PC-9 (cell line): Measurements from ENCODE around the gene MBNL1. TPM values are rescaled to one million over a fixed set of nuclear protein-coding genes. Genes with fewer than 3 reads are reported as not detected.

Source experiments
- BruUV-seq: library from RNA; stranded (reverse); fragments of 400-500 nt; replicated peaks from 2 replicates; lab custom pipeline; 2021; lab: Mats Ljungman, UMichigan
- CTCF ChIA-PET: fragments of 300-600 bp; sonication (Branson Sonifier 250); formaldehyde crosslinking; loops from one replicate; lab custom pipeline; 2022; ENCODE audit warnings: antibody characterized with exemption; lab: Charles Lee
- POLR2A ChIA-PET: fragments of 300-600 bp; sonication (Branson Sonifier 250); formaldehyde crosslinking; loops from one replicate; lab custom pipeline; 2022; ENCODE audit warnings: antibody characterized with exemption; ENCODE audit not compliant: unreplicated experiment; lab: Charles Lee
- DNase-seq, 2 experiments: peaks; one replicate each; pipeline versions ENCODE4 v3.0.0 to v3.0.0-alpha.2; 2015 to 2022; ENCODE audit warnings: mixed read lengths in 1 of 2
- H2AFZ ChIP-seq: fragments of 200-600 bp; sonication (generic); 2 replicates; pipeline ENCODE4 v1.8.1; 2017; ENCODE audit warnings: antibody characterized with exemption
- H3F3A ChIP-seq: fragments of 200-600 bp; sonication (generic); 2 replicates; pipeline ENCODE4 v1.8.1; 2017; ENCODE audit warnings: antibody characterized with exemption, mild to moderate bottlenecking, low read depth; ENCODE audit not compliant: insufficient read depth
- H3K27ac ChIP-seq: fragments of 200-600 bp; sonication (generic); 2 replicates; pipeline ENCODE4 v1.6.1; 2016; ENCODE audit warnings: mixed run types
- H3K27me3 ChIP-seq: fragments of 200-600 bp; sonication (generic); 2 replicates; pipeline ENCODE4 v1.6.1; 2016; ENCODE audit warnings: low read depth, mixed run types; ENCODE audit not compliant: insufficient read depth
- H3K36me3 ChIP-seq: fragments of 200-600 bp; sonication (generic); 2 replicates; pipeline ENCODE4 v1.6.1; 2016; ENCODE audit warnings: low read depth, mixed run types
- H3K4me1 ChIP-seq: fragments of 200-600 bp; sonication (generic); replicated peaks from 2 replicates; pipeline ENCODE4 v1.6.1; 2016; ENCODE audit warnings: mixed run types; ENCODE audit not compliant: insufficient read depth
- H3K4me2 ChIP-seq: fragments of 200-600 bp; sonication (generic); 2 replicates; pipeline ENCODE4 v1.6.1; 2017; ENCODE audit warnings: mixed run types
- H3K4me3 ChIP-seq: fragments of 200-600 bp; sonication (generic); 2 replicates; pipeline ENCODE4 v1.6.1; 2016; ENCODE audit warnings: mixed run types
- H3K79me2 ChIP-seq: fragments of 200-600 bp; sonication (generic); 2 replicates; pipeline ENCODE4 v1.6.1; 2017; ENCODE audit warnings: low read depth, mixed run types
- H3K9me2 ChIP-seq: fragments of 200-600 bp; sonication (generic); 2 replicates; pipeline ENCODE4 v1.8.1; 2017; ENCODE audit warnings: mild to moderate bottlenecking; ENCODE audit not compliant: insufficient read depth
- H3K9me3 ChIP-seq: fragments of 200-600 bp; sonication (generic); 2 replicates; pipeline ENCODE4 v1.8.1; 2016; ENCODE audit warnings: low read depth; ENCODE audit not compliant: insufficient read depth
- H4K20me1 ChIP-seq: fragments of 200-600 bp; sonication (generic); 2 replicates; pipeline ENCODE4 v1.8.1; 2017; ENCODE audit not compliant: insufficient read depth
- EZH2 ChIP-seq: fragments of 200-600 bp; sonication (generic); IDR thresholded peaks from 2 replicates; pipeline ENCODE4 v1.8.0; 2017; ENCODE audit warnings: antibody characterized with exemption, low read depth
- intact Hi-C: fragments of 100-400 bp; cut with micrococcal nuclease; formaldehyde crosslinking; loops from one replicate; pipeline ENCODE4 v1.10.0; 2022; ENCODE audit not compliant: unreplicated experiment
- total RNA-seq: library from RNA; stranded (reverse); gene quantifications from 2 replicates; pipeline ENCODE4 v1.2.3, GENCODE V29; 2021
- TF ChIP-seq, protein P1 (sequence below): fragments of 200-600 bp; sonication (generic); conservative IDR thresholded peaks from 2 replicates; pipeline ENCODE4 v1.6.1; 2017; ENCODE audit warnings: mixed run types, antibody characterized with exemption, mild to moderate bottlenecking, moderate library complexity

The MBNL1 gene
- total RNA-seq, 1 experiment from 2014 or later = 176 TPM

DNA sequence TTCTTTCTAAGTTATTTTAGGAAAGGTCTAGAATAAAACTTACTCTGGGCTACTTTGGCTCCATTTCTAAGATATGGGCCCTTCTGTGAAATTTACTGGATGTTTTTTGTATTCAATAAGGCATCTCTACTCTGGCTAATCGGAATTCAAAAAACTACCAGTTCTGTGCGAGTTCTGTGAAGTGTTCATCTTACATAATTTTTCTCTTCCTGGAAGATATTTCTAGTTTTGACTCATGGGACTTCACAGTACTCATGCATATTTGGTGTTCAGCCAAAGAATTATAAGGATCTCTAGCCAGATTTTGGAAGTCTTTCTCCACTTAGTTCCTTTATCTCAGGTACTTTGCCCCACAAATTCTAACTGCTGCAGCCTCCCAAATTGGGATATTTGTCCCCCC lies 46.4 kb upstream of the MBNL1 start:
- no peak overlapping the region; the same call in 1 of the 2 replicates for H2AFZ ChIP-seq
- no peak for TF ChIP-seq EZH2
- TF ChIP-seq, protein P1, sequence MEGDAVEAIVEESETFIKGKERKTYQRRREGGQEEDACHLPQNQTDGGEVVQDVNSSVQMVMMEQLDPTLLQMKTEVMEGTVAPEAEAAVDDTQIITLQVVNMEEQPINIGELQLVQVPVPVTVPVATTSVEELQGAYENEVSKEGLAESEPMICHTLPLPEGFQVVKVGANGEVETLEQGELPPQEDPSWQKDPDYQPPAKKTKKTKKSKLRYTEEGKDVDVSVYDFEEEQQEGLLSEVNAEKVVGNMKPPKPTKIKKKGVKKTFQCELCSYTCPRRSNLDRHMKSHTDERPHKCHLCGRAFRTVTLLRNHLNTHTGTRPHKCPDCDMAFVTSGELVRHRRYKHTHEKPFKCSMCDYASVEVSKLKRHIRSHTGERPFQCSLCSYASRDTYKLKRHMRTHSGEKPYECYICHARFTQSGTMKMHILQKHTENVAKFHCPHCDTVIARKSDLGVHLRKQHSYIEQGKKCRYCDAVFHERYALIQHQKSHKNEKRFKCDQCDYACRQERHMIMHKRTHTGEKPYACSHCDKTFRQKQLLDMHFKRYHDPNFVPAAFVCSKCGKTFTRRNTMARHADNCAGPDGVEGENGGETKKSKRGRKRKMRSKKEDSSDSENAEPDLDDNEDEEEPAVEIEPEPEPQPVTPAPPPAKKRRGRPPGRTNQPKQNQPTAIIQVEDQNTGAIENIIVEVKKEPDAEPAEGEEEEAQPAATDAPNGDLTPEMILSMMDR = no peak
- no peaks in the 10 kb centered on the region for H3K9me2 ChIP-seq
- H3K27ac ChIP-seq = no peak overlapping the region
- ChIA-PET CTCF (no interaction called here), POLR2A (no interaction called here)
- no peak for DNase-seq
- no peaks in the 10 kb centered on the region for H3K9me3 ChIP-seq
- intact Hi-C loops = no loop called here
- BruUV-seq = no TSS peak
- no peaks in the 10 kb centered on the region for H3K79me2 ChIP-seq
- no peak overlapping the region for H3K4me3 ChIP-seq
- H4K20me1 ChIP-seq = no peaks in the 10 kb centered on the region
- no peaks in the 10 kb centered on the region for H3F3A ChIP-seq
- H3K4me1 ChIP-seq = no peaks in the 10 kb centered on the region; the same call in 1 of the 2 replicates
- H3K36me3 ChIP-seq = no peaks in the 10 kb centered on the region
- no peaks in the 10 kb centered on the region for H3K27me3 ChIP-seq
- H3K4me2 ChIP-seq = no peak overlapping the region

DNA sequence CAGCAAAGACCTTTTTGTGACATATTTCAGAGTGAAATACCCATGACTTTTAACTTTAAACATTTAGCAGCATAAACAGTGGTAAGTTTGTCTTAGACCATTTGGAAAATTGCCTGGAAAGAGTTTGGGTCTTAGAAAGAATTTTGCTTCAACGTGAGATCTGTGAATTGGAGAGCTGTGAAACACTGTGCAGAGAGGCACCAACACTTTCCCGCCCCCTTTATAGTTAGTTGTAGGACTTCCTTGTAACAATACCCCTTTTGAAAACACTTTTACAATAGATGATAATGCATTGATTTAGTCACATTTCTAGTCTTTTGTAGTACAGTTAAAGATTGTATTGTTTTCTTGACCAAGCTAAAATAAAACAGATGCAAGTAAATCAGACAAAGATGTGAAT lies 43.5 kb upstream of the MBNL1 start:
- no peaks in the 10 kb centered on the region for H3K79me2 ChIP-seq
- no peak for DNase-seq
- H3K4me1 ChIP-seq = no peaks in the 10 kb centered on the region; the same call in 1 of the 2 replicates
- no peaks in the 10 kb centered on the region for H3K9me2 ChIP-seq
- no peaks in the 10 kb centered on the region for H3F3A ChIP-seq
- POLR2A ChIA-PET = no interaction called here
- no peaks in the 10 kb centered on the region for H3K27me3 ChIP-seq
- H4K20me1 ChIP-seq = no peaks in the 10 kb centered on the region
- no peaks in the 10 kb centered on the region for H3K9me3 ChIP-seq
- no peak overlapping the region; the same call in 1 of the 2 replicates for H2AFZ ChIP-seq
- H3K4me3 ChIP-seq = no peak overlapping the region
- CTCF ChIA-PET = no interaction called here
- no TSS peak for BruUV-seq
- intact Hi-C loops = no loop called here
- no peaks in the 10 kb centered on the region for H3K36me3 ChIP-seq
- no peak overlapping the region for H3K4me2 ChIP-seq
- no peak overlapping the region for H3K27ac ChIP-seq
- TF ChIP-seq, protein P1 = no peak
- TF ChIP-seq EZH2 = no peak

DNA sequence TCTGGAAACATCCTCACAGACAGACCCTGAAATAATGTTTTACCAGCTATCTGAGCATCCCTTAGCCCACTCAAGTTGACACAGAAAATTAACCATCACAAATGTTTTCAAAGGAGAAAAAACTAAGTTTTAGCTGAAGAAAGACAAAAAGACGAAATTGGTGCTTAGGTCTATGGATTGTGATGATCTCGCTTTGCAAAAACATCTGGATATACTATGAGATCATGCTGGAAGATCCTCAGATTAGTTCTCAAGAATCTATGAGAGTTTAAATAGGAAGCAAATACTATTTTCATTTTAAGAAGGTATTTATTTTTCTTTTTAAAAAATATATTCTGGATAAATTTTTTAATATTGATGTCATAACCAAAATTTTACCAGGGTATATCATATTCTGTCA lies 42.6 kb upstream of the MBNL1 start:
- BruUV-seq = no TSS peak
- H3K4me2 ChIP-seq = no peak overlapping the region
- no peak for TF ChIP-seq EZH2
- TF ChIP-seq, protein P1 = no peak
- H2AFZ ChIP-seq = no peak overlapping the region
- H3K4me1 ChIP-seq = no peaks in the 10 kb centered on the region; the same call in 1 of the 2 replicates
- intact Hi-C loops = no loop called here
- H3K27me3 ChIP-seq = no peaks in the 10 kb centered on the region
- no peaks in the 10 kb centered on the region for H4K20me1 ChIP-seq
- H3K36me3 ChIP-seq = no peaks in the 10 kb centered on the region
- POLR2A ChIA-PET = no interaction called here
- no peaks in the 10 kb centered on the region for H3K9me3 ChIP-seq
- no peaks in the 10 kb centered on the region for H3K9me2 ChIP-seq
- no peaks in the 10 kb centered on the region for H3K79me2 ChIP-seq
- H3K27ac ChIP-seq = no peak overlapping the region
- DNase-seq = no peak
- no peaks in the 10 kb centered on the region for H3F3A ChIP-seq
- CTCF ChIA-PET = no interaction called here
- no peak overlapping the region for H3K4me3 ChIP-seq
